Activated CD4-positive, CD25-positive, alpha-beta regulatory T cell treated with anti-CD3 and anti-CD28 coated beads, Interleukin-2, amount 50 U/mL, for 16 hours (primary cell): ENCODE measurements around the gene EIPR1.

Source experiments
- DNase-seq: peaks from one replicate; pipeline ENCODE4 v3.0.0-alpha.2; 2020; ENCODE audit warnings: low read depth, low spot score

Gene EIPR1

GRCh38 chr2:3248754-3249475 lies 128.7 kb downstream of the EIPR1 start:
- DNase-seq = no peak

DNA sequence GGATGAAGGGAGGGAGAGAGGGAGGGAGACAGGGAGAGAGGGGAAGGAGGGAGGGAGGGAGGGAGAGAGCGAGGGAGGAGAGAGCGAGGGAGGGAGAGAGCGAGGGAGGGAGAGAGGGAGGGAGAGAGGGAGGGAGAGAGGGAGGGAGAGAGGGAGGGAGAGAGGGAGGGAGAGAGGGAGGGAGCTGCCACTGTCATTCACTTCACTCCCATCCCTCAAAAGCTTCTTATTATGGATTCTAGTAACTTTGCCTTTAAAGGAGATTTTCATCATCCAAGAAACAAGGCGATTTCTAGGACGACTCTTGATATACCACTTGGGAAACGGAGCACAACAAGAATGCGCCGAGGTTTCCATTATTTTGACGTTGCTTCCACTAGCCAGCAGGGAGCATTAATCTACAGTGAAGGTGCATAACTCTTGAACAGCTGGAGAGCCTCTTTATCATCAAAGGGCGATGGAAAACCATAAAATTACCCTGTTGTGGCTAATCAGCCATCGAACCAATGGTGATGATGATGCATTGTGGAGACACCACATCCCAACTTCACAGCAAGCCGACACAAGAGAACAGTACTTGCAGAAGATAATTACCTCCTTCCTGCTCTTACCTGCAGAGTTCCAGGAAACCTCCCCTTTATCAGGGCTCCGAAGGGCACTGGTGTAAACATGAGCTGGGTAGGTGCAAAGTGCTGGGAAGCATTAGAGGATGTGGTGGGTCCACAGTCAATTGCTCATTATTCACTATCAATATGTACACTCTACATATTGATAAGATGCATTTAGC lies 130.5 kb downstream of the EIPR1 start:
- DNase-seq = no peak

DNA sequence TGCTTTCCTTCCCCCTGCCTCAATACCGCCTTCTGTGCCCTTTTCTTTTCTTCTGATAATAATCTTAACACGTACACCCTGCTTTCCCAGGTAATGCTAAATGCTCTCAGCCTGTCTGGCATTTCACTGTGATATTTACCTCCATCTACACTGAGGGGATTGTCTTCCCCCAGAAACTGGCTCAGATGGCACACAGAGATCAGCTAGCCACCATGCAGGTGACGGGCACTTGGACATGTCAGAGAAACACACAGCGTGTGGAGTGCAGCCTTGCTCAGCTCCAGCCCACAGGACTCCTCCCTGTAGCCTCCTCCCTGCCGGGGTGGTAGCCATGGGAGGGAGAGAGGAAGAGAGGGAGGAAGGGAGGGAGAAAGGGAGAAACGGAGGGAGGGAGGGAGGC lies 131.2 kb downstream of the EIPR1 start:
- DNase-seq = no peak

DNA sequence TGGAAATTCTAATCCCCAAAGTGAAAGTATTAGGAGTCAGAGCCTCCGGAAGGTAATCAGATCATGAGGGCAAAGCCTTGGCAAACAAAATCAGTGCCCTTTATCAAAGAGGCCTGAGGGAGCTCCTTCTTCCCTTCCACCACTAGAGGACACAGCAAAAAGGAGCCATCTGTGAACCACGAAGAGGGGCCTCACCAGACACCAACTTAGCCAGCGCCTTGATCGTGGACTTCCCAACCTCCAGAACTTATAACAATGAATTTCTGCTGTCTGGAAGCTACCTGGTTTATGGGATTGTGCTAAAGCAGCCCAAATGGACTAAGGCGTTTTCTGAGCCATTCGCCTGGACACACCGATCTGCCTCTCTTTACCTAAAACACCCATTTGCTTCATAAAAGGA lies 133.1 kb downstream of the EIPR1 start:
- DNase-seq = no peak

DNA sequence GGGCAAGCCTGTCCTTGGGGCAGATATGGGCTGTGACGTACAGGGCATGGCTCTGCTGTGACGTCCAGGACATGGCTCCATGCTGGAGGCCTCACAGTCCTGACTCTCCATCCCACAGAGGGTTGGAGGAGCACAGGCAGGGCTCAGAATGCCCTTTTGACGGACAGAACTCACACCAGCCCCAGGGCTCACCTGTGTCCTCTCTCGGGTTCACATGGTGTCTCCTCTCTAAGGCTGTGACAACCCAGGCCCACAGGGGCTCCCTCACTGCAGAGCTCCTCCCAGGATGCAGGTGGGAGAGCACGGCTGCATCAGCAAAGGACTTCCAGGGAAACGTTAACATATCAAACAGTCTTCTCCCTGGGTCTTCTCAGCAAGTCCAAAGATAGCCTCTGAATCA lies 133.8 kb downstream of the EIPR1 start:
- DNase-seq = no peak

DNA sequence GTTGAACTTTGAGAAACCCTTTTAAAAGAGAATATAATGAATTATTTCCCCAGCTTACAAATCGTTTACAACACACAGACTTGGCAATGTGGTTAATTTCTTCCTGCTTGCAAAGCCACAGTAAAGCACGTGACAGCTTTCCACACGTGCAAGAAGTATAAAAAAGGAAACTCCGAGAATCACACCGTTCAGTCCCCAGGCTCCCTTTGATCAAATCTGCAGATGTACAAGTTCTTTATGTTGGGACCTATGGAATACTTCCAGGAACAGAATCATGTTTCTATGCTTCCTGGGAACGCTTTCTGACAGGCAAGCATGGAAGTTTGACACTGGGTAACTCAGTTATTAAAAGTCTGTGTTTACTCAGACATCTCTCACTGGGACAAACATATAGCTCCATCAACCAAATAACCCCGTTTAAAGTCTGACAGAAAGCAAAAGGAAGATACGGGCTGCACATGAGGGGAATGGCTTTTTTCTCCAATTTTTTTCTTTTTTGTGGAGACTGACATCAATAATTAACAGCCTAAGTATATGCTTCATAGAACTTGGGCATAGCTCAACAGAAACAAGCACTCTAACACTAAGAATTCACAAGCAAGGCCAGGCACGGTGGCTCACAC lies 134.8 kb downstream of the EIPR1 start:
- peak; percentile 25 for DNase-seq

GRCh38 chr2:3241971-3242746 lies 135.5 kb downstream of the EIPR1 start:
- no peak for DNase-seq

GRCh38 chr2:3238951-3239841 lies 138.4 kb downstream of the EIPR1 start:
- DNase-seq = no peak

GRCh38 chr2:3236300-3237045 lies 141.1 kb downstream of the EIPR1 start:
- no peak for DNase-seq

- DNase-seq = no peak
Observed at GRCh38 chr2:3233877-3234276, 143.7 kb downstream of the EIPR1 start.

- no peak for DNase-seq
Observed at GRCh38 chr2:3229221-3229620, 148.4 kb downstream of the EIPR1 start.

DNA sequence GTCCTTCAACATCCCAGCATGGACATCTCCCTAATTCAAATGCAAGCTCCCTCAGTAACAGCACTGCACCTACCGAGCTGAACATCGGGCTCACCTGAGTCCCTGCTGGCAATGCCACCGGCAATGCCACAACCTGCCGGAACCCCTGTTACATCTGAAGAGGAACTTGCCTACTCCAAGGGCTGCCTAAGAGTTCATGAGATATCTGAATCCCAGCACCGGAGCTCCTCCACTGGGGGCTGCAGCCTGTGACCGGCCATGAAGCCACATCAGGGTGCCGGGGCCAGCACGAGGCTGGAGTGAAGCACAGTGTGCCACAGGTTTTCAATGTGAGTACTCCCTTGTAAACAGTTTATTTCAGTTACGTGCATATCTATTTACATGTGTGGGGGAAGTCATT lies 152.9 kb downstream of the EIPR1 start:
- DNase-seq = no peak

GRCh38 chr2:3223080-3223923 lies 154.3 kb downstream of the EIPR1 start:
- peak; percentile 64 for DNase-seq

GRCh38 chr2:3222636-3223035 lies 155.0 kb downstream of the EIPR1 start:
- peak; percentile 25 for DNase-seq

DNA sequence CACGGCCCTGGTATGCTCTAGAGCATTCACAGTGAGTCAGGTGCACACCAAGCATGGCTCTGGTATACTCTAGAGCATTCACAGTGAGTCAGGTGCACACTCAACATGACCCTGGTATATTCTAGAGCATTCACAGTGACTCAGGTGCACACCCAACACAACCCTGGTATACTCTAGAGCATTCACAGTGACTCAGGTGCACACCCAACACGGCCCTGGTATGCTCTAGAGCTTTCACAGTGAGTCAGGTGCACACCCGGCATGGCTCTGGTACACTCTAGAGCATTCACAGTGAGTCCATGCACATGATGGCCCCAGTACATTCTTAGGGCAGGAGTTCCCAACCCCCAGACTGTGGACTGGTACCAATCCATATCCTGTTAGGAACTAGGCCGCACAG lies 158.1 kb downstream of the EIPR1 start:
- no peak for DNase-seq

DNA sequence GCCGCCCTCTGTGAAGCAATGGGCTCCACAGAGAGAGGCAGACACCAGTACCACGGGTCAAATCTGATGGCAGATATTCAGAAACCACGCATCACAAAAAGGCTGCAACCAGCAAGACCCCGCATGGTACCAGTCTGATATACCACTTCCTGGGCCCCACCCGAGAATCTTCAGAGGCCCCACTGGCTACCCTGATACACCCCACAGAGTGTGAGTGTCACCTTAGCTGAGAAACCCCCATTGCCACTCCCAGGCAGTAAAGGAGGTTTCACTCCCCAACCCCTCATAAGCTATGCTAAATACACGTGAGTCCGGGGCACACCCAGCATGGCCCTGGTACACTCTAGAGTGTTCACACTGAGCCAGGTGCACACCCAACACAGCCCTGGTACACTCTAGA lies 160.0 kb downstream of the EIPR1 start:
- DNase-seq = no peak

GRCh38 chr2:3216841-3217495 lies 160.7 kb downstream of the EIPR1 start:
- no peak for DNase-seq

- no peak for DNase-seq
Observed at GRCh38 chr2:3214806-3215404, 162.7 kb downstream of the EIPR1 start.
